ENCODE data around the gene PNPLA6. TPM values are rescaled to one million over a fixed set of nuclear protein-coding genes. Genes with fewer than 3 reads are reported as not detected.

PNPLA6 gene
- total and polyA plus RNA-seq, 2 of the 13 experiments (the other 11 are each of a cell fraction or from before 2014, with no cell fraction given): 24.9 to 28.2 TPM

DNA sequence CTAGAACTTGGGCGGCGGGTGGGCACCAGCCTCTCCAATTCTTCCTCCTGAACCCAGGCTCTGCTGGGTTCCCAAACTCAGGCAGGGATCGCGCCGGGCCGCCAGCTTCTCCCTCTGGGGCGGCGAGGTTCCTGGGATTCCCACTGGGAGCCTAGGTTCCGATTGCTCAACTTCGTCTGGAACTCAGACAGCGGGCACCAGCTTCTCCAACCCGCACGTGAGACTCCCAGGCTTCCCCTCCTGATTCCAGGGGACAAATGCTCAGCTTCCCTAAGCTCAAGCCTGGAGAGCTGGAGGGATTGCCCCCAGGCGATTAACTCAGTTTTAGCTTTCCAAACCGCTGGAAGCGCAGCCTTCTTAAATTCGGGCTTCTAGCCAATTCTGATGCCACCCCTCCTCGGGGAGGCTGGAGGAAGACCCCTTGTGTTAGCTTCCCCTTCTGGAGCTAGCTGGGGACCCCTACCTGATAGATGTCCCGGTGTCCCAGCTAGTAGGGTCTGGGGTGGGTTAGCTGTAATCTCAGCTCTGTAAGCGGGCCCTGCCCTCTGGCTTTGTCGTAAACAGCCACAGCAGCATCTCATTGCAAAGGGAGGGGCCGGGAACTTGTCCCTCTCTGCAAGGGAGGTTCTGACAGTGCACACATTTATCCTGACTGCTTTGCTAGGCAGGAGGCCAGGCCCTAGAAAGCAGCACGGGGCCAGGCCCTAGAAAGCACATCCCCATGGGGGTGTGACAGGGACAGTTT is 12.4 kb upstream of the PNPLA6 start (continued):
- TF ChIP-seq HES4 (CRISPR knock-in tag; IDR thresholded peaks at IDR 0.05; ENCODE audit: borderline replicate concordance): no peak
- TF ChIP-seq, protein P1, sequence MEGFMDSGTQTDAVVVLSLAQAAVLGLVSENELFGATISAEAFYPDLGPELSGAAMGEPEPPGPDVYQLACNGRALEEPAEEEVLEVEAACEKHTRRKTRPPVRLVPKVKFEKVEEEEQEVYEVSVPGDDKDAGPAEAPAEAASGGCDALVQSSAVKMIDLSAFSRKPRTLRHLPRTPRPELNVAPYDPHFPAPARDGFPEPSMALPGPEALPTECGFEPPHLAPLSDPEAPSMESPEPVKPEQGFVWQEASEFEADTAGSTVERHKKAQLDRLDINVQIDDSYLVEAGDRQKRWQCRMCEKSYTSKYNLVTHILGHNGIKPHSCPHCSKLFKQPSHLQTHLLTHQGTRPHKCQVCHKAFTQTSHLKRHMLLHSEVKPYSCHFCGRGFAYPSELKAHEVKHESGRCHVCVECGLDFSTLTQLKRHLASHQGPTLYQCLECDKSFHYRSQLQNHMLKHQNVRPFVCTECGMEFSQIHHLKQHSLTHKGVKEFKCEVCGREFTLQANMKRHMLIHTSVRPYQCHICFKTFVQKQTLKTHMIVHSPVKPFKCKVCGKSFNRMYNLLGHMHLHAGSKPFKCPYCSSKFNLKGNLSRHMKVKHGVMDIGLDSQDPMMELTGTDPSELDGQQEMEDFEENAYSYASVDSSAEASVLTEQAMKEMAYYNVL (CRISPR knock-in tag; IDR thresholded peaks at IDR 0.05; ENCODE audit: borderline replicate concordance): no peak
- TF ChIP-seq, protein P2, sequence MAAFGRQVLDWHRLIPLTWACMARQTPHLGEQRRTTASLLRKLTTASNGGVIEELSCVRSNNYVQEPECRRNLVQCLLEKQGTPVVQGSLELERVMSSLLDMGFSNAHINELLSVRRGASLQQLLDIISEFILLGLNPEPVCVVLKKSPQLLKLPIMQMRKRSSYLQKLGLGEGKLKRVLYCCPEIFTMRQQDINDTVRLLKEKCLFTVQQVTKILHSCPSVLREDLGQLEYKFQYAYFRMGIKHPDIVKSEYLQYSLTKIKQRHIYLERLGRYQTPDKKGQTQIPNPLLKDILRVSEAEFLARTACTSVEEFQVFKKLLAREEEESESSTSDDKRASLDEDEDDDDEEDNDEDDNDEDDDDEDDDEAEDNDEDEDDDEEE (CRISPR knock-in tag; IDR thresholded peaks at IDR 0.05): no peak

DNA sequence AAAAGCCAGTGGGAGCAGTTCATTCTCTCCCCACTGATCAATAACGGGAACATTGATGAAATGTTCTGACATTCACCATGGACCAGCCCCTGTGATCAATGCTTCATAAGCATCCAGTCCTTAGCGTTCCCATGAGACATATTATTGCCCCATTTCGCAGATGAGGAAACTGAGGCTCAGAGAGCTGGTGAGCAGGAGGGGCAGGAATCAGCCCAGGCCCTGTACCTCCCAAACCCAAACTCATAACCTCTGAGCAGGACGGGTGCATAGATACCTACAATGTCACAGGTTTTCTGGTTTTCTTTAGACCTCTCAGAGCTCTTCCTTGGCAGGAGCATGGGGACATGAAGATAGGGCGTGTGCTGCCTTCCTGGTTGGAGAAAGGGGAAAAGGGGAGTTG is 11.0 kb upstream of the PNPLA6 start:
- in situ Hi-C loops (cut with HindIII; ENCODE audit: extremely low pct_ligation_motif_present, low pct_unique_long_range_greater_than_20kb) (no loop called here), intact Hi-C loops (cut with micrococcal nuclease; ENCODE audit: unreplicated experiment) (no loop called here)
- Histone ChIP-seq H3K4me3 (replicated peaks in 1 of 3; ENCODE audit: insufficient read depth in 1 of 3, low read depth in 2 of 3, low read length in 3 of 3) (no peak overlapping the region), H3K27ac (ENCODE audit: extremely low read length, insufficient read depth, low read length) (no peak overlapping the region), H3K27me3 (ENCODE audit: control insufficient read depth in 1 of 2, insufficient read depth in 2 of 2, low read length in 2 of 2) (no peaks in the 10 kb centered on the region), H4K20me1 (ENCODE audit: insufficient read depth, low read length) (no peaks in the 10 kb centered on the region), H3K36me3 (replicated peaks in 1 of 2; ENCODE audit: control insufficient read depth in 1 of 2, insufficient read depth in 2 of 2, low read length in 2 of 2) (peaks cover 0 to 2% of the 10 kb centered on the region in 2 experiments; a peak in 2 of 5 replicates), H3K79me2 (ENCODE audit: insufficient read depth, low read length) (no peaks in the 10 kb centered on the region), H2AFZ (ENCODE audit: low read length) (no peak overlapping the region), H3K4me2 (ENCODE audit: low read depth, low read length) (no peak overlapping the region), H3K9me3 (ENCODE audit: low read length) (no peaks in the 10 kb centered on the region), H3K4me1 (ENCODE audit: insufficient read depth, low read length) (peaks cover 15% of the 10 kb centered on the region), H3K9ac (ENCODE audit: insufficient read depth, low read depth, low read length) (no peak overlapping the region)
- BruUV-seq (replicated peaks): no TSS peak
- TF ChIP-seq SCMH1 (CRISPR knock-in tag; IDR thresholded peaks at IDR 0.05; ENCODE audit: borderline replicate concordance) (no peak), ZNF629 (CRISPR knock-in tag; conservative IDR thresholded peaks at IDR 0.05) (peak; percentile 76)
- DNase-seq (ENCODE audit: low spot score) (no peak), FAIRE-seq (no peak), ATAC-seq (no peak)
- WGBS (ENCODE audit: low lambda C conversion rate): 95% methylated on average over 5 of the region's 5 CpGs
- ChIA-PET CTCF (ENCODE audit: low intra/inter-chr PET ratio, low total read pairs) (no interaction called here), POLR2A (no interaction called here)

Data from HepG2 (cell line).